Measurements from ENCODE around the gene KIN. TPM values are rescaled to one million over a fixed set of nuclear protein-coding genes. Genes with fewer than 3 reads are reported as not detected.

Gene KIN
- total RNA-seq: 11.3 to 15.6 TPM (median 14.2 TPM) in 3 replicates
- long read RNA-seq, full-length matches to known transcripts: 11 of 15 reads
- long read RNA-seq, partial matches to known transcripts: 0 of 15 reads
- long read RNA-seq, other reads (novel, unspliced or antisense): 4 of 15 reads

- Mint-ChIP-seq H3K27ac (ENCODE audit: unreplicated experiment) (no peak within 1 kb of the TSS), H3K9me3 (ENCODE audit: low read depth) (no peaks in the 10 kb centered on the region), H3K4me1 (ENCODE audit: low read depth) (peaks cover 57% of the 10 kb centered on the region), H3K36me3 (ENCODE audit: low read depth) (peaks cover 9% of the 10 kb centered on the region), H3K27me3 (ENCODE audit: low read depth) (no peaks in the 10 kb centered on the region), H3K4me3 (ENCODE audit: unreplicated experiment) (no peak within 1 kb of the TSS)
- peak; percentile 98 for DNase-seq (ENCODE audit: low spot score)
- TF ChIP-seq CTCF (IDR thresholded peaks at IDR 0.05): no peak
Observed at GRCh38 chr10:7787857-7788638, at the start of gene KIN, which contains the start of gene ATP5F1C. TSS of gene KIN (minus strand) at chr10:7787993. CDS start at chr10:7787933, 60 bp downstream. TSS of gene ATP5F1C (plus strand) at chr10:7788177. CDS start at chr10:7788208, 31 bp downstream.

- no peak for DNase-seq (ENCODE audit: low spot score)
- no peaks in the 10 kb centered on the region for H3K9me3 Mint-ChIP-seq (ENCODE audit: low read depth)
- TF ChIP-seq CTCF (IDR thresholded peaks at IDR 0.05): no peak
- no peak overlapping the region for H3K4me3 Mint-ChIP-seq (ENCODE audit: unreplicated experiment)
- H3K4me1 Mint-ChIP-seq (ENCODE audit: low read depth): peaks cover 10% of the 10 kb centered on the region
- peaks cover 2% of the 10 kb centered on the region for H3K36me3 Mint-ChIP-seq (ENCODE audit: low read depth)
- no peak overlapping the region for H3K27ac Mint-ChIP-seq (ENCODE audit: unreplicated experiment)
- H3K27me3 Mint-ChIP-seq (ENCODE audit: low read depth): no peaks in the 10 kb centered on the region
Observed at GRCh38 chr10:7836571-7836970, 48.8 kb upstream of the KIN start.

GRCh38 chr10:7834262-7834661 lies 46.5 kb upstream of the KIN start:
- no peak for DNase-seq (ENCODE audit: low spot score)
- Mint-ChIP-seq H3K4me3 (ENCODE audit: unreplicated experiment) (no peak overlapping the region), H3K27ac (ENCODE audit: unreplicated experiment) (no peak overlapping the region), H3K9me3 (ENCODE audit: low read depth) (no peaks in the 10 kb centered on the region), H3K36me3 (ENCODE audit: low read depth) (peaks cover 3% of the 10 kb centered on the region), H3K4me1 (ENCODE audit: low read depth) (peaks cover 16% of the 10 kb centered on the region), H3K27me3 (ENCODE audit: low read depth) (no peaks in the 10 kb centered on the region)
- TF ChIP-seq CTCF (IDR thresholded peaks at IDR 0.05): no peak

GRCh38 chr10:7833210-7833609 lies 45.4 kb upstream of the KIN start:
- H3K27me3 Mint-ChIP-seq (ENCODE audit: low read depth): no peaks in the 10 kb centered on the region
- no peak for DNase-seq (ENCODE audit: low spot score)
- peaks cover 4% of the 10 kb centered on the region for H3K36me3 Mint-ChIP-seq (ENCODE audit: low read depth)
- peaks cover 16% of the 10 kb centered on the region for H3K4me1 Mint-ChIP-seq (ENCODE audit: low read depth)
- no peaks in the 10 kb centered on the region for H3K9me3 Mint-ChIP-seq (ENCODE audit: low read depth)
- no peak overlapping the region for H3K27ac Mint-ChIP-seq (ENCODE audit: unreplicated experiment)
- TF ChIP-seq CTCF (IDR thresholded peaks at IDR 0.05): no peak
- no peak overlapping the region for H3K4me3 Mint-ChIP-seq (ENCODE audit: unreplicated experiment)

GRCh38 chr10:7832060-7832459 lies 44.3 kb upstream of the KIN start:
- H3K4me3 Mint-ChIP-seq (ENCODE audit: unreplicated experiment): no peak overlapping the region
- no peaks in the 10 kb centered on the region for H3K27me3 Mint-ChIP-seq (ENCODE audit: low read depth)
- no peaks in the 10 kb centered on the region for H3K9me3 Mint-ChIP-seq (ENCODE audit: low read depth)
- DNase-seq (ENCODE audit: low spot score): no peak
- H3K4me1 Mint-ChIP-seq (ENCODE audit: low read depth): peaks cover 19% of the 10 kb centered on the region
- peak overlapping the region; percentile 19 for H3K27ac Mint-ChIP-seq (ENCODE audit: unreplicated experiment)
- no peak for TF ChIP-seq CTCF (IDR thresholded peaks at IDR 0.05)
- peaks cover 6% of the 10 kb centered on the region for H3K36me3 Mint-ChIP-seq (ENCODE audit: low read depth)
